COLO668 (cell line): ENCODE data around the gene CLCN5.
A peak's percentile ranks its signal among the peaks of the same experiment; 100 is the strongest.
"Not testable (repeated sequence)": the region's sequence is repeated elsewhere in the genome, so short reads cannot be mapped to it uniquely, and the experiment has no call there.

ENCODE experiments used
- DNase-seq: peaks from one replicate; lab custom pipeline; 2025; ENCODE audit not compliant: unreplicated experiment; lab: John Stamatoyannopoulos, UW

Gene CLCN5

DNA sequence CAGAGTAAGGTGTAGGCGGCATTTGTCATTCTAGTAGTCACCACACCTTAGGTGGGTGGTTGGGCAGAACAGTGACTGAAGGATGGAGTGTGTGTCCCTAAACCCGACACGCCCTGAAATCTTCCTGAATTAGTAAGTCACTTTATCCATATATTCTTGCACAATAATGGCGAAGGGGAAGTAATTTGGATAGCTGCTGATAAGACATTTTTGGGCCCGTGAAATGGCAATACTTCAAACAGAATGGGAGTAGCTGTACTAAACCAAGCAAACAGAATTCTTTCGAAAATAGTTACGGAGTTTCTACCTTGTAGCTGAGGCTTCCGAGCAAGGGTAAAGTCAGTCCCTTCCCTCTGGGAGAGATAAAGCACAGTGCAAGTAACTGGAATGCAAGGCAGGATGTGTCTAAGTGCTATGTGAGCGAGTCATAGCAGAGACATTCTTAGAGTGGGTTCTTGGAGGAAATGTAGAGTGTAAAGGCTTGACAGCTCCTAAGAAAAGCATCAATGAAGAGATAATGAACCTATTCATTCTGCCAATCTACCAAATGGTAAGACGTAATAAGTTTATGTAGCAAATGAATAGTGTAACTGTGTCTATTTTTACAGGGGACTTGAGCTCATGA lies 72.8 kb downstream of the CLCN5 start:
- DNase-seq = no peak

DNA sequence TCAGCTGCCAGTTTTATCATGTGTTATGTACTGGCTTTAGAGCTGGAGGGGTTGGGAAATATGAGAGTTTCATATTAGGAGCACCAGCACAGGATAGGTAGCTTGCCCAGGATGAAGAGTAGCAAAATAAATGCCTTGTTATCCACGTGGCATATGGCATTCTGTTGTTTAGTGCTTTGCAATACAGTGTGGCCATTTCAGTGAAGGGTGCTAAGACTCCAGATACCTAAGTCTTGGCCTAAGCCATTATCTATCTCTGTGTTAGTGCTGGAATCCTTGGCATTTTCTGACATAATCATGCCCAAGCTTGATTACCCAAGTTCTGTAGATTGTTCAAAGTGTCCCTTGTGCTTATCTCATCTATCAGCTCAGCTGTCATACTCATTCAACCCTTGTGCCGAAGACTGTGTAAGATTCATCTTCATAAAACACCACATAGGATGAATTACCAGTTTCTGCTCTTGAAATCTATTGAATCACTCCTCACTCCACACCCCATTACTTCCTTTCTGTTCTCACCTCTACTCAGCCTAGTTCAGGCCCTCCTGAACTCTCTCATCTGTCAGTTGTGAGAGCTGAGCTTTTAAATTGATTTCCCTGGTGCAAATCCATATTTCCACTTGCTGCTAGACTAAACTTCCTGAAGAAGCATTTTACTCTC lies 73.5 kb downstream of the CLCN5 start:
- DNase-seq = no peak

DNA sequence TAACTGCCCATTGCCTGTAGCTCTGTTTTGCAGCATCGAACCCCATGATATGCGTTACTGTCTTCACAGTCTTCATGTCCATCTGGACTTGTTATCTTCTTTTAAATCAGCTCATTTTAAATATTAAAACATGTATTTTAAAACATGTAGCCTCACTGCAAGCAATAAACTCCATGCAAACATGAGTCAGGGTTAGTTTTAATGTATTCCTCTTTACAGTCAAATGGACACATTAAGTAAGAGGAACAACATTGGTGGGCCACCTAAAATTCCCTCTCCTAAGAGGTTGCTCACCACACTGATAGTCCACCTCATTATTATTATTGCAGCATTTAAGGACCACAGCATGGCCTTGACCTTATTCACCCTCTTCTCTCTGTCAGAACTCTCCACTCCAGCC lies 74.1 kb downstream of the CLCN5 start:
- DNase-seq = no peak

DNA sequence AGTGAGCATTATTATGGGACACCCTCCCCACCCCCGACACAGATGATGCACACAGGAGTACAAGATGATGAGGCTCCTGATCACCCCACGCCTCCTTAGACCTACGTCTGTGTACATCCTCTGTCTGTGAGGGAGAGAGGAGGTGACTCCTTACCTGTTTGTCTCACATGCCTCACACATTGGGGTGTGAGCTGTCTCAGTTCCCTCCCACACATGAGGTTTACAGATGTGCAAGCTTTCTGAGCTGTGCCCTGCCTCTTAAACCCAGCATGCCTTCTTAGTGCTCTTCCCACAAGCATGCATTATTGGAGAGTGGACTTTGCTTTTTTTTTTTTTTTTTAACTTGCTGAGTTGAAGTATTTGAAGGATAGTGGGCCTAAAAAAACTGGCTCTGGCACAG lies 76.7 kb downstream of the CLCN5 start:
- no peak for DNase-seq

DNA sequence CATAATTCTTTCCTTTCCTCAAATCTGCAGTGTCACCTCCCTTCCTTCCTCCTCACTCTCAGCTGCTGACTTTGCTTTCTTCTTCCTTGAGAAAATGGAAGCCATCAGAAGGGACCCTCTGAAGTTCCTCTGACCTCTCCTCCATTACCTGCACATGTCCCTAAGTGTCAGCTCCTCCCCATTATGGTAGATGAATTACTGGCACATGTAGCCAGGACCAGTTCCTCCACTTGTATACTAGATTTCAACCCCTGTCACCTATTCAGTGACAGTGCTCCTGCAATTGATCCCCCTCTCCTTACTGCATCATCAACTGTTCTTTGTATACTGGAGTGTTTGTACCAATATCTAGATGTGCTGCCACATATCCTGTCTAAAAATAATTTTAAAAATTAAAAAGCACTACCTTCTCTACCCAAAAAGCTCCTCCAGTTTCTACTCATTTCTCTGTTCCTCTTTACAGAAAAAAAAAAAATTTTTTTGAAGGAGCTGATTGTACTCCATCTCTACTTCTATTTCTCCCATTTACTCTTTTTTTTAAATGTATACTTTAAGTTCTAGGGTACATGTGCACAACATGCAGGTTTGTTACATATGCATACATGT lies 78.6 kb downstream of the CLCN5 start:
- no peak for DNase-seq

DNA sequence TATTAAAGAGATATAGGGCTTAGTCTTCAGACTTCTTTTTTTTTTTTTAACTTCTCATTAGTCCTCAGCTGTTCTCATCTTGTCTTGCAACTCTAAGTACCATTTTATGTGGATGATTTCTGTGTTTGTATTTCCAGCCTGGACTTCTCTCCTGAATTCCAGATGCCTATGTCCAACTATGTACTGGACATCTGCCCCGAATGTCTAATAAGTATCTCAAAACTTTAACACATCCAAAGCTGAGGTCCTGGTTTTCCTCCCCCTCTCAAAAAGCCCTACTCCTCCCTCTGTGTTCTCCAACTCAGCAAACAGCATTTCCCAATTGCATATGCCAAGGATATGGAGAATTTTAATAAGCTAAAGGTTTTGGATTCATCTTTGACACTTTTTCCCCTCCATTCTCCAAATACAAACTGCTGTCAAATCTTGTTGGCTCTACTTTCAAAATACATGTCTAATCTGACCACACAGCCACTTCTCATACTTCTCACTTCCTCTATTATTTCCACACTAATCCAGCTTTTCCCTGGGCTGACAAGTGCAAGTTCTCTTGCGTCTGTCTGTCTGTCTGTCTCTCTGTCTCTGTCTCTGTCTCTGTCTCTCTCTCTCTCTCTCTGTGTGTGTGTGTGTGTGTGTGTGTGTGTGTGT lies 79.8 kb downstream of the CLCN5 start:
- no peak for DNase-seq

DNA sequence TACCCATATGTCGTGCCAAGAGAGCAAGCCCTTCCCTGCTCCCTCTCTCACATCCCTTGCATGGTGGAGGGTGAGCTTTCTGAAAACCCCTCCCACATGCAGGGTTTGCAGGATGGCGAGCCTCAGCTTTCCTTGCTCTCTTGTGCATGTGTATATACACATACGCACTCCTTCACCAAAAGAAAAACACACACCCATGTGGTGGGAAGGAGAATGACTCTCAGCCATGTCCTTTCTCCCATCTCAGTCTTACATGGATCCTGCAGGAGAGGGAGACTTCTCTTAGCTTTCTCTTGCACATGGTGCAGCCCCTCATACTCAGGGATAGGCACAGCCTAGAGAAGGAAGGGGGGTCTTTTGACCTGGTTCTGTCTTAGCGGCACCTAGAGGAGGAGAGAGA lies 81.1 kb downstream of the CLCN5 start:
- no peak for DNase-seq

DNA sequence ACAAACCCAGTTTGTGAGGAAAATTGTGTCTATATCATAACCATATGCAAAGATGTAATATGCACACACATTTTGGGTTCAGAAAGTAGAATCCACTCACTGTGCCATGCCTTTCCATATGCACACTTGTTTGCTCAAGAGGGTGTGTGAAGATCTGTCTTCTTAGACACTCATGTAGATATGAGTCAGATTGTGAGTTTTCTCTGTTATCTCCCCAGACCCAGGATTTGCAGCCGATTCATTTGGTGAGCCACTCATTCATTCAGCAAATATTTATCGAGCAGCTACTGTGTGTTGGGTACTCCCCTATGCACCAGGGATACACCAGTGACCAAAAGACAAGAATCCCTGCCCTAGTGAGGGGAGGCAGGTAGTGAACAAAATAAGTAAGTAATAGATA lies 81.5 kb downstream of the CLCN5 start:
- DNase-seq = no peak

DNA sequence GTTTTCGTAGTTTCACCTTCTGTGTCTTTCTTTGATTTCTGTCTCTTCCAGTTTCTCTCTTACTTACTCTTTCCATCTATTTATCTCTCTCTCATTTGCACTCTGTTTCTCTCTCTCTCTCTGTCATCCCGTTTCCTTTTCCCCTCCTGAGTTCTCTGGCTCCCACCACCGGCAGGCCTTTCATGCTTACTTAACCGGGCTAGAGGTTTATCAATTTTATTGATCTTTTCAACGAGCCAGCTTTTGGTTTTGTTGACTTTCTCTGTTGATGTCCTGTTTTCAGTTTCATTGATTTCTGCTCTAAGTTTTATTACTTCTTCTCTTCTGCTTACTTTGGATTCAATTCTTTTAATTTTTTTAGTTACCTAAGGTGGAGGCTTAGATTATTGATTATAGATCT lies 103.2 kb downstream of the CLCN5 start:
- DNase-seq = not testable (repeated sequence)

DNA sequence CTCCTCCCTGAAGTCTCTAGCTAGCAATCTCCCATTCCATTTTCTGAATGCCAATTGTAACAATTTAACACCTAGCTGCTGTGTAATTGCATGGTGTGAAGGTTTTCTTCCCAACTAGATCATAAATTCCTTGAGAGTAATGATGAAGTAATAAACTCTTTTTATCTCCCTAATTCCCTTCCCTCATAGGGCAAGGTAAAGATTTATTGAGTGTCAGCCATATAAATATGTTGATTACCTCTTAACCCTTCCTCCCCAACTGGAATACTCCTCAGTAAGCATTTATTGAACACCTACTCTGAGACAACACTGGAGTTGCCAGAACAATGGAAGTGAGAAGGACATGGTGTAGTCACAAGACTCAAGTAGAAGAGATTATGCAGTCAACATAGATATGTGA lies 112.7 kb downstream of the CLCN5 start:
- DNase-seq = no peak

DNA sequence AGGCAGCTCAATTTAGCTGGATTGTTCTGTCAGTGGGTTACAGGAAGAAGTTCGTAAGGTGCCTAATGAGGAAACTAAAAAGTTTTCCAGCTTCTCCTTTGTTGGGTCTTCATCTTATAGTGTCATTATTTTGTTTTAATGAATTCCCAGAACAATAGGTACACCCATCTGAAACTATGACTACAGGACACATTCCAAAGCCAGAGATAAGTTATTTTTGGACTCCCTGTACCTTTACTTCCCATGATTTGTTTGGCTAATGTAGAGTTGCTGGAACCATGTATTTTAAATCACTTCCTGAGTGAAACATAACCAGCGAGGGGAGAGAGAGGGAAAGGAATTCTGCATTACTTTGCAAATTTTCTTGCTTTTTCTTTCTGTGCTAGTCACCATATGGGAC lies 114.0 kb downstream of the CLCN5 start:
- no peak for DNase-seq

DNA sequence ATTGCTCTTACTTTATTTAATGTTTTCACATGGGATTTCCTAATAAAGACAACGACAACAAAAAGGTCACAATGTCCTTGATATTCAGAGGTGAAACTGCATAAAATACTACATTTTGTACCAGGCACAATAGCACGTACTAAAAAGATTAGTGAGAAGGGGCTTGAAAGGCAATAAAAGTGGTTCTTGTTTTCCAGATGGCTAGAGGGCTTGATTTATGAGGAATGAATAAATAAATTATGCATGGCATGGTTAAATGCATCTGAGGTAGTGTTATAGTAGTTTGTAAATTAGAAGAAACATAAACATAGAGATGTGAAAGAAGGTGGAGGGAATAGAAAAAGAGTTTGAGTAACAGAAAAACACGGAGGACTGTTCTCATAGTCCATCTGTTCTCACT lies 123.4 kb downstream of the CLCN5 start:
- DNase-seq = no peak

DNA sequence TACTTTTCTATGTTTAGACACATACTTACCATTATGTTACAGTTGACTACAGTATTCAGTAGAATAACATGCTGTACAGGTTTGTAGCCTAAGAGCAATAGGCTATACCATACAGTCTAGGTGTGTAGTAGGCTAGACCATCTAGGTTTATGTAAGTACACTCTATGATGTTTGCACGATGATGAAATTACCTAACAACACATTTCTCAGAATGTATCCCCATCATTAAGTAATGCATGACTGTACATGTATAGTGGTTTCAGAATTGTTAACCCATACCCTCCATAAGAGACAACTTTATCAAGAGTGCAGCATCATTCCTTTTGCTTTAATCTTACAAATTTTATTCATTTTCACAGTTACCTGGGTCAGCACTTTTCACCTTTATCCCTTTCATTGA lies 126.8 kb downstream of the CLCN5 start:
- no peak for DNase-seq

DNA sequence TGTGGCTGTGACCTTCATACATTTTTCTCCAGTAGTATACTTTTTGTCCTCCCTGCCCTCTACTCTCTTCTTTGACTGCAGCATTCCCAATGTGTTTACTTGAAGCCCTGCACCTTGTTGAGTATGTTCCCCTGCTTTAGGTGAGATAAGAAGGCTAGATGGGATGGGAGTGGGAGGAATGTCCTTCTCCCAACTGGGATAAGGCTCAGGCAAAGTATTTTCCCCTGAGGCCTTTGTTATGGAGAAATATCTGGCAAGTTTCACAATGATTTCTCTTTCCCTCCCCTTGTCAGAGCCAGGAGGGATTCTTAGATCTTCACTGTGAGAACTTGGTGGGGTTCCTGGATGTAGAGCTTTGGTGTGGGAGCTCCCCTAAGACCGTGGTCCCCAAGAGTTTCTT lies 131.8 kb downstream of the CLCN5 start:
- DNase-seq = no peak

DNA sequence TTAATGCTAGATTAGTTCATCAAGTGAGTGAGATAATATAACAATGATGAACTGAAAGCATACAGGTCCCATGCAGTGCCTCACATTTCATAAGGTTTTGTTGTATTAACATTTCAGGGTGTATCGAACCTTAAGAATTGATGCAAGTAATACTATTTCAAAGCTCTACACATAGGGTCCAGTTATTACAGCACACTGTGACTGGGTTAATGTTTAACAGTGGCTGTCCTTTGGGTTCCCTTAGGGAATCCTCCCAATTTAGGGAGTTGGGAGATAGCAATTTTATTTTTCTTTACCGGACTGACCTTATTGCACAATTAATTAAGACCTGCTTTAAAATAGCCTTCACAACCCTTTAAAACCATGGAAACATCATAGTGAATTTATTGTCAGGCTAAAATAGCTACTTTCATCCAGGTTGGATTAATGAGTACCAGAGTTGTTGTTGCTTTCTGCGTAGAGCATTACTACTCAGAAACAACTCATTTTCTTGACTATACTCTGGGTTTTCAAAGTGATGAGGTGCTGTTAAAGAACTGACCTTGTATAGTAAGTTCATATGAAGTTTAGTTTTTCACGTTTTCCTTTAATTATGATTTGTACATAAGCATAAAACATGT lies 144.0 kb downstream of the CLCN5 start:
- no peak for DNase-seq

DNA sequence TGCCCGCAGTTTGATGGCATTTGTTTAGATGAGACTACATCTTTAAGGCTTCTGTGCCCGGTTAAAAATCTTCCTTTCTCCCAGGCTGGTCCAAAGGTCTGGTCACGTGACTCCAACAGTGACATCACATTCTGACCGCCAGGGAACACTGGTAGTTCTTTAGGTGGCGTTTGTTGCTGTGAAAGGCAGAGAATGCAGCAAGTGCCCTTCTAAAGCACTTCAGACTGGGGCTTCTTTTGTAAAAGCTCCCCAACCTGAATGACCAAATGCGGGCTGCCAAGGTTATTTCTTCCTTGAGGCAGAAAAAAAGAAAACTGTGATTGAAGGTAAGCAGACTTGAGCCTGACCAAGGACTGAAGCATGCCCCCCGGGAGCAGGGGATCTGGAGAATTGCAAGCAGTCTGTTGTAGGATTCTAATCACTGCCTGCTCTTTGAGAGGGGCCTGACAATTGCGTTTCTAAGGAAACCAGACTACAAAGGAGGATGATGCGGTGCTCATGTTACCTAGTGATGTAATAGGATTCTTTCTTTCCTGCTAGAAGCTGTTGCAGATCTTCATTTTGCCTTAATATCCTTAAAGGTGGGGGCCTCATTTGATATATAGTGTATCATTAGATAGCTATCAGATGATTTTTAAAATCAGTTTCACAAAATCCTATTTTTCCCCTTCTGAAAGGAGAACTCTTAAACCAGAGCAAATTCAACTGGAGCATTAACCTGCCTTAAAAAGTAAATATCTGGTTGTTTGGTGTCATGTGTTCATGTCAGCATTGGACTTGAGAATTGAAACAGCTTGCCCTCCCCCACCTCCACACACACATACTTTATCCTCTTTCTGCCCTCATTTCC lies 145.3 kb downstream of the CLCN5 start:
- peak; percentile 2 for DNase-seq

DNA sequence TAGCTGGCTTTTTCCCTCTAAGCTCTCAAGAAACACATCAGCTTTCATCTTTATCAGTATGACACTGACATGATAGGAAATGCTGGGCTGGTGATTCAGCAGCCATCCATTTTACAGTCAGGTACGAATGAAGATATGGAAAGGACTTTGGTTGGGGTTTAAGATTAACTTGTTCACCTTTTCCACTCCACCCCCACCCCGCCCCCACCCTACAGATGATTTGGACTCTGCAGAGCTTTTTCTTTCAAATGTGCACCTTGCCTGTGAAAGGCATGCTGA lies 145.8 kb downstream of the CLCN5 start:
- DNase-seq = no peak

DNA sequence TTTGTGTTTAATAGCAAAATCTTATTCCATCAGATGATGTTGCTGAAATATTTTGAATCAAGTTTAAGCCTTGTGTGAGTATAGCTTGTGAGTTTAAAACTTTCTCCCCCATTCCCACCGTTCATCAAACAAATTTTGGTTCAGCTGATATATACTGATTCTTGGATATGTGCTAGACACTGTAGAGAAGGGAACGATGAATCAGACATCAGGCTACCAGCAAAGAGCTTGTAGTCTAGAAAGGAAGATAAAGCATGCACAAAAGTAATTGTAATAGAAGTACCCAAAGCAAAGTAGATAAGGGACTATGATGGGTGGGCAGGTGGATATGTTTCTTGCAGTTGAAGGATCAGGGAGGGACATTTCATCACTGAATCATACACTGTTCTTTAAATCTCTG lies 146.5 kb downstream of the CLCN5 start:
- no peak for DNase-seq

DNA sequence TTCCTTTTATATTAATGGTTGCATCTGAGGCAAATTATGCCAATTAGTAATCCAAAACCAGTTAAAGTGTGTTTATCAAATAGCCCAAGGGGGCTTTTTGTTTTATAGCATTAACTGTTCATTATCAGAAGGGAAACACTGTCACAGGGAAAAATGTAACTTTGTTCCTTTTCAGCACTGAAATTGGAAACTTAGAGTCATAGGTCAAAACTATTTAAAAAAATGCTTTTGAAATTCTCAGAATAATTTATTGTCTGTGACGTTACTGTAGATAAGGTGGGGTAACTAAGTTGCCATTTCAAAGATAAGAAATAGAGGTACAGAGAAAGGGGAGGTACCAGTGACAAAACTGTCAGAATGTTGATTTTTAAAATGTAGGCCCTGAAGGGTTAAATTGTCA lies 149.1 kb downstream of the CLCN5 start:
- no peak for DNase-seq

DNA sequence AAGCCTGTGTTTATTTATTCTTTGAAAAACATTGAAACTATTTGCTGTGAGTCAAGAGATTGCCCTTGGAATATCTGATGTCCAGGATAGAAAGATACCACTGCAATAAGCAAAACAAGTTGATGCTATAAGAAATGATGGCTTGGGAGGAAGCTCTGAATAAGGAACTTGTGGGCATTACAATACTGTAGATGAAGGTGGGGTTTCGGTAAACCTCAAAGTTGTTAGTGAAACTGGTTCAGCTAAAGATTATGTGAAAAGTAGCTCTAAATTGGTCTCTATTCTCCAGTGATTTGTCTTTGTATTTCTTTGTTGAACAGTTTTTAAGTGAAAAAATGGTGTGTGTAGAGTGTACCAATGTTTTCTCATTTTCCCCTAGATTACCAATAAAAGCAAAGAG lies 149.7 kb downstream of the CLCN5 start:
- no peak for DNase-seq

DNA sequence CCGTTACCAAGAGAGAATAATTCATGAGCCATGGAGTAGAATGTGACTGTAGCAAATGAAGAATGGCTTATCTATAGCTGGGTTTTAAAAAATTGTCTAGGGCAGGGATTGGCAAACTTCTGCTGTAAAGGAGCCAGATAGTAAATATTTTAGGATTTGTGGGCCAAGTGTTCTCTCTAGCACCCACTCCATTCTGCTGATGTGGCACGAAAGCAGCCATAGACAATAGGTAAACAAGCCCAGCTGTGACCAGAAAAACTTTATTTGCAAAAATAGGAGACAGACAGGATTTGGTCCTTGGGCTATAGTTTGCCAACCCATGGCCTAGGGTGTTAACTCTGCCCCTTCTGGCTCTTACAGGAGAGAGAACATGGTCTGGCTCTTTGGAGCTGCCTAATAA lies 151.2 kb downstream of the CLCN5 start:
- no peak for DNase-seq
